NK-92 treated with Interleukin-12 subunit alpha and Interleukin-12 subunit beta, amount 100 ng/mL, for 24 hours (cell line): ENCODE results near the gene SPATA16.
"Not testable (repeated sequence)": the region's sequence is repeated elsewhere in the genome, so short reads cannot be mapped to it uniquely, and the experiment has no call there.

ENCODE experiments used
- DNase-seq: peaks from one replicate; lab custom pipeline; 2025; lab: John Stamatoyannopoulos, UW

SPATA16 gene

GRCh38 chr3:173064631-173065030, 76.4 kb downstream of the SPATA16 start:
- no peak for DNase-seq

- DNase-seq = no peak
Observed at GRCh38 chr3:173058229-173058628, 82.8 kb downstream of the SPATA16 start.

DNA sequence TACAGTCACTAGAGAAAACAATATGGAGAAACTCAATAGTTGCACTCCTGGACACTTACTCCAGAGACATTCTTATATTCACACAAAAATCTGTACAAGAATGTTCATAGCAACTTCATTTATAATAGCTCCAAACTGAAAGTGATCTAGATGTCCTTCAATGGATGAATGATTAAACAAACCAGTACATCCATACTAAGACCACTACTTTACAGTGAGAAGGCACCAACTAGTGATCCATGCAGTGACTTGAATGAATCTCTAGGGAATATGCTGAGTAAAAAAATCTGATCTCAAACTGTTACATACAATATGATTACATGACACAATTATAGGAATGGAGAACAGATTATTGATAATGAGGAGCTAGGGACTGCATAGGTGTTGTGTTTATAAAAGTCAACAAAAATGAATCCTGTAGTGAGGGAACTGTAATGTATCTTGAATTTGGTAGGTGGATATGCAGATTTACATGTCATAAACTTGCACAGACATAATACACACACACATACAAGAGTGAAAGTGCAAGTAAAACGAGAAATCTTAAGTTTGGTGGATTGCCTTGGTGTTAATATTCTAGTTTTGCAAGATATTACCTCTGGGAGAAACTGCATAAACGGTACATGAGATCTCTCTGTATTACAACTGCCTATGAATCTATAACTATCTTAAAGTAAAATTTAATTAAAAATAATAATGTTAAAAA, 85.7 kb downstream of the SPATA16 start:
- no peak for DNase-seq

DNA sequence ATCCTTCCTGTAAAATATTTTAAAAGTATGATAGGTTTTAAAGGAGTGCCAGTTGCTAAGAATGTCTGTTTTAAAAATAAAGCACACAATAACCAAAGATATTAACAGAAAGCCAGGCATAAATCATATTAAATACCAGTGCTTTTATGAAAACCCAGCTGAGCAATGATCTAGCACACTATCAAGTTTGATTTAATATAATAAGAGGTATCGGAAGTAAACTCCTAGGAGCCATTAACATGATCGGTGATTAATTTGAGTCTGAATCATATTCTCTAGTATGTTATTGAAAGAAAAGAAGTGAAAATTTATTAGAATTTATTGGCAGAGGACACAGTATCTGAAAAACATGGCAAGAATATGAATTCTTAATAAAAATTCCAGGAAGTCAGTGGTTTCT, 91.7 kb downstream of the SPATA16 start:
- DNase-seq = no peak

DNA sequence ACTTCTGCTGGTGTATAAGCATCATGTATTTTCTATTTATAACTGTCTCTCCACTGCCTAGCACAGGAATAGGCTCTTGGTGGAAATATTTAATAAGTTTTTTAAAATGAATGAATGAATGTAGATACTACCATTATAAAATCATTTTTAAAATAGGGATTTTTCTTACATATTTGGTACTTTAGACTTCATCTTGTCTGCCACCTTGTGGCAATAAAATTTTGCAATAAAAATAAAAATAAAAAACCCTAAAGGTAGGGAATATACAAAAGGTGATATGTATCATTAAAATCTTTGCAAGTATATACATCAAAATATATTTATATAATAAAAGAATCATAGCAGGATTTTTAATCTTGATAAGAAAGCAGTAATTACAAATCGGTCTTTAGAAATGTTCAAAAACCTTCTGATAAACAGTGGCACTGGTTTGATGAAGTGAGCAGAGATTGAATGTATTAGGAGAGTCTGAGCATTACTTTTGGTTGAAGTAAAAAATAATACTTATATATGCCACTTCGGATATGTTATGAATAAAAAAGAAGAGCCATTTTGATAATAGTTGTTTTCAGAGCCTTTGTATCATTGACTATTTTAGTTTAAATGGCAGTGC, 95.2 kb downstream of the SPATA16 start:
- DNase-seq = no peak

DNA sequence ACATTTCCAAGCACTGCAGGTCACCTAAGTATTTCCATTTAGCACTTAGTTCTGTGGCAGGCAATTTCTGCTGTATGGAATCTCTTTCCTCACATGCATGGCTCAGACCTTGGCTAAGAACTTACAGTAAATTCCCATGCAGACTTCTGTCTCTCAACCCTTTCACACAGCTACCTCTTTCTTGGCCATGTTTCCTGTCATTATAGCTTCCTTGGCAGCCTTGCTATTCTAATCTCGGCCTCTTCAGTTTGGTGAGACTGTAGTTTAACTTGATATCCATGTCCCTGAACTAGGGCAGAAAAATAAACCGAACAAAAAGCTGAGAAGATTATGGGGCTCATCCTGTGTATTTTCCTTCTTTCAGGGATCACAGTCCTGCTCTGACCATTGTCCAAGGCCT, 96.0 kb downstream of the SPATA16 start:
- DNase-seq = no peak

- DNase-seq = no peak
Observed at GRCh38 chr3:173043757-173044156, 97.3 kb downstream of the SPATA16 start.

DNA sequence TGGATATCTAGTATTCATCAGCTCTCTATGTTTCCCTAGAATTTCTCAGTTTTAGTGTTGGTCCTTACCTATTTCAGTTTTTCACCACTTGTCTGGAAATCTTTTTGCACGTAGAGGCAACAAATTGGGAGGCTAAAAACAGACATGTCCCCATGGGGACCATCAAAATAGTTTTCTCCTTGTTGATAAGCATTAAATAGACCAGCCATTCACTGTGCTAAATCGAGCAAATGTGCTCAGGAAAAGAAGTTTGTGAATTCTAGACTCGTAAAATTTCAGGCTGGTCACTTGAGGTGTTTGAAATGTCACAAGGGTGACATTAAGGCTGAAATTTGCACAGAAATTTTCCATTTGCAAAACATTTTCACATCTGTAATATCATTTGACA, 102.6 kb downstream of the SPATA16 start:
- no peak for DNase-seq

DNA sequence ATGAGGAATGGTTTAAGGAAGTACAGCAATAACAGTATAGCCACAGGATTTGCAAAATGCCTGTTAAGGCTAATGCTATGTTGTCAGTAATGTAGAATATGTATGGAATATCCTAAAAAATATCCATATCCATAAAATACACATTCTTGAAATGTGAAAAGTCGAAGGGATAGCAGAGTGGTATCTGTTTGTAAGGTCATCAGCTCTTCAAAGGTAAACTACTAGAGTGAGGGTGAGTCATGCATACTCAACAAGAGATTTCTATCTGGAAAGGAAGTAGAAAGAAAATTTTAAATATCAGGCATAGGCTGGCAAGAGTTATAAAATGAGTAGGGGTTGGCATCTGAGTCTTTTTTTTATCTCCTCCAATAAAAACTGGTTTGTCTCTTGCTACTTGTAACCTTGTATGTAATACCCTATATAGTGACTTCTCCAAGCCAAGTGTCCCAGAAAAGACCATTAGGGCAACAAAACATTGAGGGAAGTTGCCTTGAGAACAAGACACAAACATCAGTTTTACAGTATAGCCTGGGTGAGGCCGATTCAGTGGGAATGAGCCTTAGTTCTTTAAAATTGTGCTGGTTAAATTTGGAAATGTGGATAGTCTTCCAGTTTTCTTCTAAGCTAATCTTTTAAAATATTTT, 103.1 kb downstream of the SPATA16 start:
- DNase-seq = no peak

DNA sequence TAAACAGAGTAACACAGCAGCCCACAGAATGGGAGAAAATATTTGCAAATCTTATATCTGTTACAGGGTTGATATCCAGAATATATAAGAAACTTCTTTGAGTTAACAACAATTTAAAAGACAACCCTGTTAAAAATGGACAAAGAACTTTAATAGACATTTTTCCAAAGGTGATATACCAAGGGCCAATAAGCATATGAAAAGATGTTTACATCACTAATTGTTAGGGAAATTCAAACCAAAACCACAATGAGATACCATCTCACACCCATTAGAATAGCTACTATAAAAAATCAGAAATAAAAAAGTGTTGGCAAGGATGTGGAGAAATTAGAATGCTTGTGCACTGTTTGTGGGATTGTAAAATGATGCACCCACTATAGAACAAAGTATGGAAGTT, 110.8 kb downstream of the SPATA16 start:
- no peak for DNase-seq

GRCh38 chr3:173028351-173028750, 112.7 kb downstream of the SPATA16 start:
- no peak for DNase-seq

- DNase-seq = no peak
Observed at GRCh38 chr3:173027429-173027828, 113.6 kb downstream of the SPATA16 start.

DNA sequence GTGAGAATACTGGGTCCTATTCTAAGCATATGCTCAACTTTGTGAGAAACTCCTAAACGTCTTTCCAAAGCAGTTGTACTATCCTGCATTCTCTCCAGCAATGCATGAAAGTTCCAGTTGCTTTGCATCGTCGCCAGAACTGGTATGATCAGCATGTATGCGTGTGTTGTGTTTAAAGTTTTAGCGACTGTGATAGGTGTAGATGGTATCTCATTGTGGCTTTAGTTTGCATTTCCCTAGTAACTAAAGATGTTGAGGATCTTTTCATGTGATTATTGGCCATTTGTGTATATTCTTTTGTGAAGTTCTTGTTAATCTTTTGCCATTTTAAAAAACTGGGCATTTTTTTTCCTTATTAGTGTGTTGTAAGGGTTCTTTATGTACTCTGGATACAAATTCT, 115.1 kb downstream of the SPATA16 start:
- DNase-seq = no peak

- no peak for DNase-seq
Observed at GRCh38 chr3:173021547-173022185, 119.4 kb downstream of the SPATA16 start.

- not testable (repeated sequence) for DNase-seq
Observed at GRCh38 chr3:173020128-173020527, 120.9 kb downstream of the SPATA16 start.

DNA sequence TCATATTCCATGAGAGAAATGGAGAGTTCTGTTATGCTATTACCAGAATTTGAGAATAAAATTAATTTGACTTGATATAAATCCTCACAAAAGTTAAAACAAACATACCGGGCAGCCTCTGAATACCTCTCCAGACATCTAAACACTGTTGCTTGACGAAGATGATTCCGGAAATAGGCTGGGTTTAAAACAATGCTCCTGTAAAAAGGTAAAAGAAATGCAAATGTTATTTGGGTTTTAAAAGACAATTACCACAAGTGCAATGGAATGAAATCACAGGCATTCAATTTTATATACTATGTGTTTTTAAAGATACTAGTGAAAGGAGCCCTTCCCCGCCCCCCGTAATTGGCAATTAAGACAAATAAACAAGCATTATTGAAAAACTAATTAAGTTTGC, 121.7 kb downstream of the SPATA16 start:
- no peak for DNase-seq

DNA sequence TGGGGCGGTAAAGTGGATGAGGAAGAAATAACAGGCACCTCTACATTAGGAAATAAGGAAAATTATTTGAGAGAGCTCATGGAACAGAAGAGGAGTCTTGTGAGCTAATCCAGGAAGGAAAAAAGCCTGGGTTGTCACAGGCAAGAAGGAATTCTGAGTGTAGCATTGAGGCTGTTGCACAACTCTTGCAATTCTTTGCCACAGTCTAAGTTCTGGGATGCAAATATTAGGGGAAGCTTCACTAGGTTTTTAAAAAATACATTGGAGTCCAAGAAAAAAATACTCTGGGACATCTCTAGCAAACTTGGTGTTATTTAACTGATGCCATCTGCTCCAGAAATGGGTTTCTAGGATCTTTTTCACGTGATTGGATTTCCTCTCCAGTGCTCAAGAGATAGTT, 122.3 kb downstream of the SPATA16 start:
- DNase-seq = no peak

DNA sequence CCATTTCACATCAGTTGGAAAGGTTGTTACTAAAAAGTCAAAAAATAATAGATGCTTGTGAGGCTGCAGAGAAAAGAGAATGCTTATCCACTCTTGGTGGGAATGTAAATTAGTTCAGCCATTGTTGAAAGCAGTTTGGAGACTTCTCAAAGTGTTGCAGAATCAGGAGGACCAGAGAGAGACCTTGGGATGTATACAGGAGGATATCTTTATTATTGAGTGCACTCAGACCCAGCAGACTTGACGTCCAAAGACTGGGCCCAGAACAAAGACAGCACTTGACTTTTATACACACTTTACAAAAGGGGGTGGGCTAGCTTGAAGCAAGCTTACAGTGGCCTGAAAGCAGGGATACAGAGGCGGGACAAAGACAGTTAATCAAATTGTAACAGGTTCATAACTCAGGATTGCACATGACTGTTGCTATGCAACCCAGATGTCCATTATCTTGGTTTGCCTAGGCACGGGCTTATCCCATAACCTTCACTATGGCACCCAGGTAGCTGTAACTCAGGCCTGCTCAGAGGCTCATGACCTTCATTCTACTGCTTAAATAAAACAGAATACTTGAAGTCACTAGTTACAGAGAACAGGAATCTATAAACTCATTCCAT, 127.7 kb downstream of the SPATA16 start:
- no peak for DNase-seq

- DNase-seq = no peak
Observed at GRCh38 chr3:173009410-173009809, 131.6 kb downstream of the SPATA16 start.

- DNase-seq = no peak
Observed at GRCh38 chr3:173008978-173009377, 132.1 kb downstream of the SPATA16 start.

DNA sequence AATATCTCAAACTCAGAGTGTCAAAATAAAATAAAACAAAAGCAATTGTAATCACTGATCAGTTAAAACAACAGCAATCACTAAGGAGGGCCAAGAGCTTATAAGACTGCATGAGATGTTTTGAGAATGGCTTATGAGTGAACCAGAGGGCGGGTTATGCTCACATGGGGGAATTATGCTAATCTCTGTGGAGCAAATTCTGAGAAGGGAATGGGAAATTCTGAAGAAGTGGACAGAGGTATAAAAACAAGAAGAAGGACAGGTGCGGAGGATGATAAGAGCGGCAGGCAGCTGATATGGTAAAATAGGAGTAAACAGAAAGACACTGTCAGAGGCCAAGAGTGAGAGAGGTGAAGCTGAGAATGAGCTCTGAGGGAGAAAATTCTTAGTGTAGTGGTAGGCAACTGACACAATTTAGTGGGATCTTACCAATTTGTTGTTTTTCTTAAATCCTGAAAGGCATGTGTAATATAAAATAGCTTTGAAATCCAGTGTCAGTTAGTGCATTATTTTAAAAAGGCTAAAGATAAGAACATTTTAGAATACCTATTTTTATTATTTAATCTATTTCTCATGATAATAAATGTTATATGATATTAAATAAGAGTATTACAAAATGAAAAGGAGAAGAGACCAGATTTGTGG, 133.8 kb downstream of the SPATA16 start:
- no peak for DNase-seq

DNA sequence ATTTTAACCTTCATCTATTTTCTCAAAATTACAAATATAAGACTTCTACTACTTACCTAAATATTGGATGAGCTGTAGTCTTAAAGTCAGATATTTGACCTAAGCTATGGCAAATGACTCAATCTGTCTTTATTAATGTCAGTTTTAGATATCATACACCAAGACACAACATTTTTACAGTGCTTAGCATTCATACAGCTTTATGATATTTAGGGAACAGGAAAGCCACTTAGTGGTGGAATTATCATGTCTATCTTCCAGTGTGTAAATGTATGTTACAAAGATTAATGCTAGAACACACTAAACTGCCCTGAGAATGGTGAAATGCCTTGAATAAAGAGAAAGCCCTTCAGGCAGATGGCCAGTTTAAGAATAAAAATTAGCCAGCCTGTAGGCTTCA, 135.0 kb downstream of the SPATA16 start:
- DNase-seq = no peak
